Activated CD4-positive, alpha-beta memory T cell treated with anti-CD3 and anti-CD28 coated beads, Interleukin-2, amount 10 ng/mL, durations not matched to agents 7 days and 5 days (primary cell): ENCODE data around the gene DDX39B. TPM values are rescaled to one million over a fixed set of nuclear protein-coding genes. Genes with fewer than 3 reads are reported as not detected.
"Not testable (repeated sequence)": the region's sequence is repeated elsewhere in the genome, so short reads cannot be mapped to it uniquely, and the experiment has no call there.

Source experiments
- CTCF ChIA-PET: fragments of 350-600 bp; sonication (Branson Sonifier 250); formaldehyde crosslinking; loops from one replicate; lab custom pipeline; 2021; ENCODE audit warnings: antibody characterized with exemption, inconsistent platforms; lab: Charles Lee
- POLR2A ChIA-PET: fragments of 350-600 bp; sonication (Branson Sonifier 250); formaldehyde crosslinking; loops from one replicate; lab custom pipeline; 2021; ENCODE audit warnings: antibody characterized with exemption; lab: Charles Lee
- DNase-seq: peaks from one replicate; pipeline ENCODE4 v3.0.0-alpha.2; 2020
- H3K27ac Mint-ChIP-seq: one replicate; pipeline ENCODE4 v1.8.0; 2021; ENCODE audit warnings: mild to moderate bottlenecking, mixed read lengths
- H3K27me3 Mint-ChIP-seq: one replicate; pipeline ENCODE4 v1.8.0; 2021; ENCODE audit warnings: mixed read lengths
- H3K36me3 Mint-ChIP-seq: one replicate; pipeline ENCODE4 v1.8.0; 2021; ENCODE audit warnings: low read depth, mixed read lengths
- H3K4me1 Mint-ChIP-seq: one replicate; pipeline ENCODE4 v1.8.0; 2021; ENCODE audit warnings: mixed read lengths
- H3K4me3 Mint-ChIP-seq: one replicate; pipeline ENCODE4 v1.8.0; 2021; ENCODE audit warnings: mild to moderate bottlenecking, mixed read lengths
- H3K9me3 Mint-ChIP-seq: one replicate; pipeline ENCODE4 v1.8.0; 2021; ENCODE audit warnings: mixed read lengths
- total RNA-seq, 2 experiments: library from RNA; stranded (reverse); gene quantifications; one replicate each; pipeline ENCODE4 v1.2.3, GENCODE V29; 2021

Gene DDX39B
- total RNA-seq: 100 to 1,000 TPM; 427 to 434 TPM

GRCh38 chr6:31541658-31542521 lies at the start of gene DDX39B:
DDX39B (minus strand) TSS chr6:31542003; CDS start chr6:31540532, 1,471 bp downstream.
- Mint-ChIP-seq H3K36me3 (peaks cover 39% of the 10 kb centered on the region), H3K27me3 (no peaks in the 10 kb centered on the region), H3K4me1 (peaks cover 52% of the 10 kb centered on the region), H3K27ac (peak within 1 kb of the TSS; percentile 75), H3K4me3 (peak within 1 kb of the TSS; percentile 89), H3K9me3 (no peaks in the 10 kb centered on the region)
- CTCF ChIA-PET: interaction anchor here (0.8 to 24.6 kb wide), 19 partner anchors 9 to 417 kb away, joined by 3 to 751 read pairs (median 4); partner anchors contain the start of genes BAG6, HSPA1A, HSPA1B and HSPA1L
- DNase-seq: peak; percentile 94
- POLR2A ChIA-PET: interaction anchor here (0.6 to 7.3 kb wide), 52 partner anchors 9 to 1430 kb away, joined by 3 to 164 read pairs (median 6); partner anchors contain the start of genes ABHD16A, BAG6, C6orf47 and CLIC1

GRCh38 chr6:31590691-31591090 lies 48.9 kb upstream of the DDX39B start:
- POLR2A ChIA-PET: interaction anchor here (36.9 kb wide), 1 partner anchor 18 kb away, joined by 1578 read pairs; the partner anchor contains the start of genes LST1, LTA, LTB and TNF
- not testable (repeated sequence) for H3K27ac Mint-ChIP-seq

GRCh38 chr6:31588871-31589650 lies 47.3 kb upstream of the DDX39B start:
- H3K36me3 Mint-ChIP-seq: peaks cover 31% of the 10 kb centered on the region
- POLR2A ChIA-PET: interaction anchor here (0.9 to 36.9 kb wide), 4 partner anchors 4 to 94 kb away, joined by 4 to 1578 read pairs (median 796); partner anchors contain the start of genes DDX39B, LST1, LTA and LTB

More at GRCh38 chr6:31590691-31591090, 48.9 kb upstream of the DDX39B start:
- H3K27me3 Mint-ChIP-seq, DNase-seq, H3K4me3 Mint-ChIP-seq, H3K9me3 Mint-ChIP-seq: not testable (repeated sequence)
- Mint-ChIP-seq H3K36me3 (peaks cover 28% of the 10 kb centered on the region), H3K4me1 (peaks cover 77% of the 10 kb centered on the region)
- CTCF ChIA-PET: interaction anchor here (0.5 to 18.7 kb wide), 5 partner anchors 4 to 44 kb away, joined by 3 to 640 read pairs (median 400); partner anchors contain the start of genes ATP6V1G2, DDX39B, LST1 and LTB

GRCh38 chr6:31587791-31588777 lies 46.3 kb upstream of the DDX39B start:
- CTCF ChIA-PET: interaction anchor here (1.8 to 18.7 kb wide), 4 partner anchors 7 to 42 kb away, joined by 7 to 640 read pairs (median 235); partner anchors contain the start of genes ATP6V1G2, DDX39B, NCR3 and NFKBIL1
- H3K4me1 Mint-ChIP-seq: peaks cover 86% of the 10 kb centered on the region

More at GRCh38 chr6:31588871-31589650, 47.3 kb upstream of the DDX39B start:
- Mint-ChIP-seq H3K4me1 (peaks cover 84% of the 10 kb centered on the region), H3K4me3 (peak overlapping the region; percentile 17), H3K27ac (peak overlapping the region; percentile 44), H3K9me3 (no peaks in the 10 kb centered on the region), H3K27me3 (no peaks in the 10 kb centered on the region)
- CTCF ChIA-PET: interaction anchor here (1.8 to 18.7 kb wide), 4 partner anchors 6 to 43 kb away, joined by 4 to 640 read pairs (median 204); partner anchors contain the start of genes ATP6V1G2, DDX39B, NCR3 and NFKBIL1
- DNase-seq: no peak

GRCh38 chr6:31586599-31587281 lies 44.9 kb upstream of the DDX39B start:
- peaks cover 80% of the 10 kb centered on the region for H3K4me1 Mint-ChIP-seq
- peak overlapping the region; percentile 98 for H3K27ac Mint-ChIP-seq
- H3K36me3 Mint-ChIP-seq: peaks cover 44% of the 10 kb centered on the region
- POLR2A ChIA-PET: interaction anchor here (1.0 to 36.9 kb wide), 15 partner anchors 2 to 385 kb away, joined by 3 to 1578 read pairs (median 4); partner anchors contain the start of genes ABHD16A, APOM, ATP6V1G2 and BAG6
- peak; percentile 42 for DNase-seq
- CTCF ChIA-PET: interaction anchor here (0.8 to 18.7 kb wide), 5 partner anchors 8 to 66 kb away, joined by 4 to 640 read pairs (median 70); partner anchors contain the start of genes ATP6V1G2, BAG6, DDX39B and LTA
- peak overlapping the region; percentile 74 for H3K4me3 Mint-ChIP-seq
- H3K27me3 Mint-ChIP-seq: no peaks in the 10 kb centered on the region
- no peaks in the 10 kb centered on the region for H3K9me3 Mint-ChIP-seq

More at GRCh38 chr6:31587791-31588777, 46.3 kb upstream of the DDX39B start:
- Mint-ChIP-seq H3K4me3 (peak overlapping the region; percentile 78), H3K36me3 (peaks cover 36% of the 10 kb centered on the region), H3K27ac (peak overlapping the region; percentile 93), H3K9me3 (no peaks in the 10 kb centered on the region), H3K27me3 (no peaks in the 10 kb centered on the region)
- POLR2A ChIA-PET: interaction anchor here (0.5 to 36.9 kb wide), 10 partner anchors 3 to 93 kb away, joined by 3 to 1578 read pairs (median 6); partner anchors contain the start of genes APOM, BAG6, DDX39B and LST1
- DNase-seq: no peak

- H3K9me3 Mint-ChIP-seq: no peaks in the 10 kb centered on the region
These were observed 44.2 kb upstream of the DDX39B start, which contains the start of gene LST1 for GRCh38 chr6:31586008-31586407. LST1 (plus strand) TSS chr6:31586277; CDS start chr6:31587300, 1,023 bp downstream.

GRCh38 chr6:31585491-31585890 lies 43.7 kb upstream of the DDX39B start:
- Mint-ChIP-seq H3K36me3 (peaks cover 54% of the 10 kb centered on the region), H3K9me3 (no peaks in the 10 kb centered on the region)
- POLR2A ChIA-PET: interaction anchor here (0.8 to 36.9 kb wide), 7 partner anchors 0 to 118 kb away, joined by 3 to 1578 read pairs (median 13); partner anchors contain the start of genes ABHD16A, ATP6V1G2, DDX39B and LST1

More at GRCh38 chr6:31586008-31586407, 44.2 kb upstream of the DDX39B start, which contains the start of gene LST1:
- H3K27ac Mint-ChIP-seq: peak within 1 kb of the TSS; percentile 98
- no peak for DNase-seq
- ChIA-PET POLR2A (interaction anchor here (0.8 to 36.9 kb wide), 11 partner anchors 1 to 221 kb away, joined by 3 to 1578 read pairs (median 6); partner anchors contain the start of genes ABHD16A, ATP6V1G2, DDX39B and GPANK1), CTCF (interaction anchor here (0.6 to 18.7 kb wide), 6 partner anchors 9 to 245 kb away, joined by 4 to 640 read pairs (median 66); partner anchors contain the start of genes ATP6V1G2, BAG6, DDX39B and LTA)
- H3K27me3 Mint-ChIP-seq: no peaks in the 10 kb centered on the region
- H3K4me3 Mint-ChIP-seq: peak within 1 kb of the TSS; percentile 74
- peaks cover 52% of the 10 kb centered on the region for H3K36me3 Mint-ChIP-seq
- peaks cover 75% of the 10 kb centered on the region for H3K4me1 Mint-ChIP-seq

GRCh38 chr6:31582230-31582643 lies 40.4 kb upstream of the DDX39B start, which contains the start of gene LTB:
LTB (minus strand) TSS chr6:31582424; CDS start chr6:31582417, 7 bp downstream.
- CTCF ChIA-PET: interaction anchor here (0.7 to 18.7 kb wide), 9 partner anchors 7 to 89 kb away, joined by 3 to 640 read pairs (median 15); partner anchors contain the start of genes ATP6V1G2, DDX39B, LTA and NCR3
- Mint-ChIP-seq H3K9me3 (no peaks in the 10 kb centered on the region), H3K27me3 (no peaks in the 10 kb centered on the region), H3K4me1 (peaks cover 65% of the 10 kb centered on the region), H3K27ac (peak within 1 kb of the TSS; percentile 94), H3K4me3 (peak within 1 kb of the TSS; percentile 91), H3K36me3 (peaks cover 69% of the 10 kb centered on the region)
- POLR2A ChIA-PET: interaction anchor here (0.8 to 36.9 kb wide), 16 partner anchors 3 to 1389 kb away, joined by 3 to 1578 read pairs (median 8); partner anchors contain the start of genes ATP6V1G2, C6orf47, CLIC1 and CSNK2B
- peak; percentile 74 for DNase-seq

More at GRCh38 chr6:31585491-31585890, 43.7 kb upstream of the DDX39B start:
- peaks cover 72% of the 10 kb centered on the region for H3K4me1 Mint-ChIP-seq
- no peaks in the 10 kb centered on the region for H3K27me3 Mint-ChIP-seq
- peak overlapping the region; percentile 98 for H3K27ac Mint-ChIP-seq
- CTCF ChIA-PET: interaction anchor here (0.6 to 18.7 kb wide), 5 partner anchors 9 to 245 kb away, joined by 4 to 640 read pairs (median 70); partner anchors contain the start of genes ATP6V1G2, DDX39B, LTA and NCR3
- H3K4me3 Mint-ChIP-seq: peak overlapping the region; percentile 74
- DNase-seq: peak; percentile 73

GRCh38 chr6:31581434-31582229 lies 39.8 kb upstream of the DDX39B start:
- Mint-ChIP-seq H3K4me1 (peaks cover 65% of the 10 kb centered on the region), H3K4me3 (peak overlapping the region; percentile 91), H3K27ac (peak overlapping the region; percentile 94), H3K9me3 (no peaks in the 10 kb centered on the region), H3K36me3 (peaks cover 70% of the 10 kb centered on the region), H3K27me3 (no peaks in the 10 kb centered on the region)
- ChIA-PET POLR2A (interaction anchor here (0.5 to 36.9 kb wide), 15 partner anchors 4 to 1390 kb away, joined by 3 to 1578 read pairs (median 9); partner anchors contain the start of genes ATP6V1G2, CLIC1, CSNK2B and DDX39B), CTCF (interaction anchor here (1.0 to 18.7 kb wide), 10 partner anchors 6 to 249 kb away, joined by 3 to 640 read pairs (median 12); partner anchors contain the start of genes ATP6V1G2, DDX39B, LTA and NCR3)
- peak; percentile 38 for DNase-seq
